Measurements from ENCODE around the gene SERP2. TPM values are rescaled to one million over a fixed set of nuclear protein-coding genes. Genes with fewer than 3 reads are reported as not detected.

The SERP2 gene
- total RNA-seq, 1 donor from 2014 or later, result 3.0 TPM

DNA sequence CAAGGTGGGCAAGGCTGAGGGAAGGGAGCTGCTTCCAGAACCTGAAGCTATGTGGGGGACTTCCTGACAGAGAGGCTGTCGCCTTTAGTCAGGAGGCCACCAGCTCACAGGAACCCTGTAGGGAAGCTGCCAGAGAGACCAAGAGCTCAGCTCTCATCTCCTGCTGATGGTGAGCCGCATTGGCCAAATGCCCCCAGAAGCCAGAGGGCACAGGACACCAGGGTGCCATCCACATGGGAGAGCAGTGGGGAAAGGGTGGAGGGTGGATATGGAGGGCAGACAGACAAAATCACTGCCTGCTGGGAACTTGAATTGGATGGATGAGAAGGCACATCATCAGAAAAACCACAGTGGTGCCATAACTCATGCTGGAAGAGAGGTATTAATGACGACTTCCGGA is 36.0 kb downstream of the SERP2 start:
- DNase-seq (ENCODE audit: low spot score), result no peak

DNA sequence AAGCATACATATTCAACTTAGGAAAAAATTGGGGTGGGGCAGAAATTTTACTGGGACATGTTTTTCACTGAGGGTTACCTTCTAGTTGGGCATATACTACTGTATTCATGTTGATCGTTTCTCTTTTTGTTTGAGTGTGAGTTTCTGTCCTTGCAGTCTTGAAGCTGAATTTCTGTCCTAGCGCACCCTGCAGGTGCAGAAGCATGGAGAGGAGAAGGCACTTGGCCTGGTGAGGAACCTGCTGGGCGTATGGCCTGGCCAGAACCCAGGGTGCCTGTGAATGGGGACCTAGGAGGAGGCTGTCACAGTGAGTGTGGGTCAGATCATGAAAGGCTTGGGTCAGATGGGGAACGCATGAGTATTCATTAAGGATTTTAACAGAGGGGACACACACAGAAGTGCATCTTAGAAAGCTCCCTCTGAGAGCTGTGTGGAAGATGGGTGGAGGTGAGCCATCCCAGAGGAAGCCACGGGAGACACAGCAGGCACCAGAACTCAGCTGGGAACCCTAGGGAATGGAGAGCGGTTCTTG is 36.8 kb downstream of the SERP2 start:
- no peak for DNase-seq (ENCODE audit: low spot score)

DNA sequence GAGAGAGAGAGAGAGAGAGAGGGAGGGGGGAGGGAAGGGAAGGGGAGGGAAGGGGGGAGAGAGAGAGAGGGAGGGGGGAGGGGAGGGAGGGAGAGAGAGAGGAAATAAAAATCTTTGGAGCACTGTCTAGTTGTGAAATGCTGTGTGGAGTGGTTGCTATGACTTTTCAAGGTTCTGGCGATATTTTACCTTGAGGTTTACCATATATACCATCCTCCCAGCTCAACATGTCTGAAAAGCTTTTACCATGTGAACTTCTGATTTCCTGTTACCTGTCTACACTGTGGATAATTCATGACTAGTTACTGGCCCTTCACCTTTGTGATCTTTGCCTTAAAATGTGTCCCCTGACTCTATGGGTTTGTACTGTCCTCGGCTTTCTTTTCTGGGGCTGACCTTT is 38.2 kb downstream of the SERP2 start:
- DNase-seq (ENCODE audit: low spot score), result no peak

DNA sequence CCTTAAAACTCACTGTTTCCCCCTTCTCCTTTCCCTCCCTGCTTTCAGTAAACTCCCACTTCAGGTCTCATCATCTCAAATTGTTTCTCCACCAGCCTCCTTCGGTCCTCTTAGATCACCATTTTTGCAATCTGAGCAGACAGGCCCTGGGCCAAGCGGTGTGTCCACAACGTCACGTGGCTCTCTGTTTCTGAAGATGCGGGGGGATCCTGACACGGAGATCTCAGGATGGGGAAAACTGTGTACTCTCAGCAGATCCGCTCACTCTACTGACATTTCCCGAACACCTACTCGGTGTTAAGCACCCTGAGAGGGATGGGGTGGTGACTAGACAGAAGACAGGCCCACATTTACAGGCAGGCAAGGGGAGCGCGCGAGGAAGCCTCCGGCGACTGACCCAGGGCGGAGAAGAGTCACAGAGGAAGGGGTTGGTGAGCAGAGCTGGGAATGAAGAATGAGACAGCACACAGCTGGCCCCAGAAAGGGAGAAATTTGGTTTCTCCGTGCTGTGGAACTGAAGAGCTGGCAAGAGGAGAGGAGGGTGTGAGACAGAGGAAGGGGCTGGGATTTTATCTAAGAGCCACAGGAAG is 38.8 kb downstream of the SERP2 start:
- no peak for DNase-seq (ENCODE audit: low spot score)

DNA sequence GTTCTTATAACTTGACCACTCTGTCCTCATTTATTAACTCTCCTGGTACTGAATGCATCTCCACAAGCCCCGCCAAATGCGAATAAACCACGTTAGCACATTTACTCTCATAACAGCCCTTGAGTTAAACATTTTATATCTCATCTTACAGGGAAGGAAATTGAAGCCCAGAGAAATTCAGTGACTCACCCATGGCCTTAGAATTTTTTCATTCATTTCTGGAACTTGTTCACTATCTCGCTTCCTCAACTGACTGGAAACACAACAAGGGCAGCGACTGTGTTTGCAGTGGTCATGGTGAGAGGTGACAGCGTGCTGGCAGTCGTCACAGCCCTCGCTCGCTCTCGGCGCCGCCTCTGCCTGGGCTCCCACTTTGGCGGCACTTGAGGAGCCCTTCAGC is 39.5 kb downstream of the SERP2 start:
- no peak for DNase-seq (ENCODE audit: low spot score)

DNA sequence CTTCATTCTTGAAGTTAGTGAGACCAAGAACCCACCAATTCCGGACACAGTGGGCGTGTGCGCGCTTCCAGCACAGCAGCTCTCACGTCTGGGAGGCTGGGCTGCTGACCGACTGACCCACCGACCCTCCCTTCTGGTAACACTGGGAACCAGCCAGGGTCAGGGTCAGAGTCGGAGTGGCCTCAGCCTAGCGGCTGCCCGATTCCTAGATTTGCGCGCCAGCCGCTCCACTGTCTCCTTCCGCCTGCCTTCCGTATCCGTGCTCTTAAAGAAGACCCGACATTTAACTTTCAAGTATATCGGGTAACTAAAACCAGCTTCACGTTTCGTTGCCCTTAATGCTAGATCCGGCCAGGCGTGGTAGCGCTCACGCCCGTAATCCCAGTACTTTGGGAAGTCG is 41.1 kb downstream of the SERP2 start:
- DNase-seq (ENCODE audit: low spot score), result no peak

DNA sequence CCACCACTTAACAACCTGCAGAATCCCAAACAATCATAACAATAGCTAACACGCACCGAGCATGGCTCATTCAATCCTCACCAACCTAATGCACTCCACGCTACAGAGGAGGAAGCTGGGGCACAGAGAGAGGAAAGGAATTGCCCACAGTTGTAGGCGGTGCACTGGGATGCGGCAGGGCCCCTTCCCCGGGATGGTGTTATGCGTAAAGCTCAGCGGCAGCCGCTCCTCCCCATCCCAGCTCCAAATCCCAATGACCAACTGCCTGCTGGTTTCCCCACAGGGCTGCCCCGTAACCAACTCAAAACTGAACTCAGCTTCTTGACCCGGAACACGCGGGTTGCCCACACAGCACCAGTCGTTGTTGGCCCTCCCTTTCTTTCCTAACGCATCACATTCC is 42.2 kb downstream of the SERP2 start:
- DNase-seq (ENCODE audit: low spot score), result no peak

DNA sequence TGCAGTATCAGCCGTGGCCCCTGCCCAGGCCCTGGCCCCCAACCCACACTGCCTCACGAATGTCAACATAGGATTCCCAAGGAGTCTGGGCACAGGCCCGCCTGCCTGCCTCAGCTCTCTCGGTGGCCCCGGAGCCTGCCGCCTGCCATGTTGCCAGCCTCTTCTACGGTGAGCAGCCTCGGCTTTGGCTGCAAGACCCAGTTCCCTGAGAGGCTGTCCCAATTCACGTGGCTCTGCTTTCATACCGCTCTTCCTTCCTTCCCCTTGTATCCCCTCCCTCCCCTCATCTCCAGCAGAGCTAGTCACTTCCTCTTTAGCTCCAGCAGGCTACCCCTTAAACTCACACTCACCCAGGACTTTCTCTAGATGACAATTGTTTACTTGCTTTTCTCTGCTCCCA is 42.7 kb downstream of the SERP2 start:
- no peak for DNase-seq (ENCODE audit: low spot score)

DNA sequence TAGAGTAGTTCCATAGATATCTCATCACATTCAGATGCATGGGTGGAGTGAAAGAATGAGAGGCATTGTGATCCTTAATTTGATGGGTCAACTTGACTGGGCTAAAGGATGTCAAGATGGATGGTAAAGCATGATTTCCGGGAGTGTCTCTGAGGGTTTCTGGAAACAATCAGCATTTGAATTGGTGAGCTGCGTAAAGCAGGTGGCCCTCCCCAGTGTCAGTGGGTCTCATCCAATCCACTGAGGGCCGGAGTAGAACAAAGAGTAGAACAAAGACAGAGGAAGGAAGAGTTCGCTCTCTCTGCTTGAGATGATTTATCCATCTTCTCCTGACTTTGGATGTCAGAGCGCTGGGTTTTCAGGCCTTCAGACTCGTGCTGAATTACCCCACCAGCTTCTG is 43.1 kb downstream of the SERP2 start:
- DNase-seq (ENCODE audit: low spot score), result no peak

DNA sequence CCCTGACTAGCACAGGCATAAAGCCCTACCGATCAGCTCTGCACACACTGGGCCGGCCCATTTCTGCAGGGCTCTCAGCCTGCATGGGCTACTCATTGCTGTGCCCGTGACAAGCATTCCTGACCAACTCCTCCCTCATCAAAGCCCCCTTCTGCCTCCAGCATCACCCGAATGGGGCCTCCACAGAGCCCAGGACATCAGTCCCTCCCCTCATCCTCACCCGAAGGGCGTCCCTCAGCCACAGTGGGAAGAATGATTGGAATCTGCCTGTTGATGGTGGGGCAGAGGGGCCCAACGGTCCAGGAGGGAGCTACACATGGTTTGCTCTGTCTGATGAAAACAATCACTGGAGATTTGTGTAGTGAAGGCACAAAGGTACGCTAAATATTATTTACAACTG is 43.8 kb downstream of the SERP2 start:
- no peak for DNase-seq (ENCODE audit: low spot score)

DNA sequence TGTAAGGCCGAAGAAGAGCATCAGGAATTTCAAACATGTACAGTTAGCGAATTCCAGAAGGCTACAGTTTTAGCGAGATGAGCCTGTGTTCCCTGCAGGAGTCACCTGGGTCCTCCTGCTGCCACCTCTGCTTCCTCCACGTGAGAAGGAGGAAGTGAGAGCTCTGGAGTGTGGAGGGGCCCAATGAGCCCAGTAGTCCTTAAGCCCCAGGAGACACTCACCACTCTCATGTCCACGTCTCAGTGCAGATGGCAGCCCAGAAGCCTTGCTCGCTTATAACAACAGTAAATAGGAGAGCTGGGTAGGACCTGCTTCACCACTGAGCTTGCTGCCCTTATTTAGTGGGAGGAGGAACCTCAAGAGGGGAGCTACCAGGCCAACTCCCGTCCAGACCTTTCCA is 44.3 kb downstream of the SERP2 start:
- no peak for DNase-seq (ENCODE audit: low spot score)

DNA sequence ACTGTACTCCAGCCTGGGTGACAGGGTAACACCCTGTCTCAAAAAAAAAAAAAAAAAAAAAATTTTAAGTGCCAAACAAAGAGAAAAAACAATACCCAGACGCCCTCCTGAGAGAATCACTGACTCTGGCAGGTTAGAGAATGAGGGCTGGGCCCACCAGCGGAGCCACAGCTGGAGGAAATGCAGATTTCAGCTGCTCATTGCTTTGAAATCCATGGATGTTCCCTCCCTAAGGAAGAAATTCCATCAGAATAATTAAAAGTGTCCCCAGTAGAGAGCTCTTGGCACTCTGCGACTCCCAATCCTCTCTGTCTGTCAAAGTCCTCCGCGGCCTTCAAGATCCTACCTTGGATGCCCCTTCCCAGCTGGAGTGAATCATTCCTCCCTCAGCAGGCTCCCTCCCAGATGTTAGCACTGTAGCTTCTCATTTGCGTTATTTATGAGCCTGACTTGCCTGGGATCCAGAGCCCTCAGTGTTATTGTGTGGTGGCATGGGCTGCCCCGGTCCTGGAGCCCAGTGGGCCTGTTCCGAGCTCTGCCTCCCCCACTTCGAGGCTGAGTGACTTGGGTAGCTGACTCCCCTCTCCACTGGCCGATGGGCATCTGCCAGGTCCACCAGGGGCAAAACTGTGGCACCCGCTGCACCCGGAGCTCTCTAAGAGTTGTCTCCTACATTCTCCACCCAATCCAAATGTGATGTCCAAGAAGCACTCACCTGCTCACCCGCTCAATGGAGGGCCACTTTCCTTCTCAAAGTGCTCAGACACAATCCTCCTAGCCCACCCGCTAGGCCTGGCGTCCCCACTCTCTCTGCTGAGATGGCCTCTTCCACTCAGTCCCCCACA is 47.0 kb downstream of the SERP2 start:
- DNase-seq (ENCODE audit: low spot score), result no peak

DNA sequence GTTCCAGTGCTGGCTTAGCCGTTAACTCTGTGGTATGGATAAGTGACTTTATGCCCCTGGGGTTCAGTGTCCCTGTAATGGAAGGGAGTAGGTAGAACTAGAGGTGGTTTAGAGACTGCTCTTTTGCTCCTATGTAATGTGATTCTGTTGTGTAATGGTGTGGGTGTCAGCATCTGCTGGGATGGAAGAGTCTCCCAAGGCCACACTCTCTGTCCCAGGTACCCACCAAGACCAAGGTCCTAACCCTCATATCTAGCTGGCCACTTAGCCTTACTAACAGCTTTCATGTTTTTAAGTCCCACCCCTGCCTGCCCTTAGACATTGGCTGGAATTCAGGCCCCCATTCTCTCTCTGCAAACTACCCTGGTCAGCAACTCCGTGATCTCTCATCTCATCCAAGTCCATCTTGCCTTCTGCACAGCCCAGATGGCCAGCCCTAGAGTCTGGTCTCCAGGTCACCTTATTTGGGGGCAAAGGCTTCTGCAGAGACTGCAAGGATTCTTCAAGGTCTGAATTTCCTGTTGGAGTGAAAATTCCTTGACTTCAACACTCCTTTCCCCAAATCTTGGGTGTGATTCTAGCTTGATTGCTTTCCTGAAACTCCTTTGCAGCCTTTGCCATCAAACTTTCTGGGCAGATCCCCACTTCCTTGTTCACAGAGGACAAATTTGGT is 48.4 kb downstream of the SERP2 start:
- DNase-seq (ENCODE audit: low spot score), result no peak

DNA sequence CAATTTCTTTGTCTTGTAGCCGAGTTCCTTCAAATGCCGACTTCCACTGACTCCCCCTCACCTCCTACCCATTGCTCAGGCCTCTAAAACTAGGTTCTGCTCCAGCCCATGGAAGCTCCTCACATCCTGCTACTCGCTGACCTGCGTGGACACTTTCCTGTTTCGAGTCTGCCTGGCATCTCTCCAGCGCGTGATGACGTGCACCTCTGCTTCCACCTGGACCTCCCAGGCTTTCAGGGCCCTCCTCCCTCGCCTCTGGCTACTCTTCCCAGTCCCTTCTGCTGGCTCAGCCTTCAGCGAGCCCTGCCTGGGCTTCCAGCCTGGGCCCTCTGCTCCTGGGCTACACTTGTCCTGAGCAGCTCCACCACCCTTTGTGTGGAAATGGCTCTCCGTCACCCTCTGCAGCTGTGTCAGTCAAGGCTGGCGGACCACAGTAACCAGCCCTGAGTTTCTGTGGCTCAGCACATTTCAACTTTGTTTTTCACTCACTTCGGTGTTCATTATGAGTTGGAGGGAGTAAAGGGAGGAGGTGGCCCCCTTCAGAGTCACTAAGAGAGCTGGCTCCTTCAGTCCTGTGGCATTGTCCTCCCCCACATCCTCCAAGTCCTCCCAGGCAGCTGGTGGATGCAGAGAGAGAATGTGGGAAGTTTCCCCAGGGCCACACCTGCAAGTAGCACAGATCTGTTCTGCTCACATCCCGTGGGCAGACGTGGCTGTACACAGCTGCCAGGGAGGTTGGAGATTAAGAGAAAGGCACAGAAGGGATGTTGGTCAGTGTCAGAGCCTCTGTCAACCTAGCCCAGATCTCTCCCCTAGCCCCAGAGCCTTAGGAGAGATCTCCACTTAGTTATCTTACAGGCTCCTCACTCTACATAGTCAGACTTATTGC is 49.4 kb downstream of the SERP2 start:
- peak; percentile 81 for DNase-seq (ENCODE audit: low spot score)

DNA sequence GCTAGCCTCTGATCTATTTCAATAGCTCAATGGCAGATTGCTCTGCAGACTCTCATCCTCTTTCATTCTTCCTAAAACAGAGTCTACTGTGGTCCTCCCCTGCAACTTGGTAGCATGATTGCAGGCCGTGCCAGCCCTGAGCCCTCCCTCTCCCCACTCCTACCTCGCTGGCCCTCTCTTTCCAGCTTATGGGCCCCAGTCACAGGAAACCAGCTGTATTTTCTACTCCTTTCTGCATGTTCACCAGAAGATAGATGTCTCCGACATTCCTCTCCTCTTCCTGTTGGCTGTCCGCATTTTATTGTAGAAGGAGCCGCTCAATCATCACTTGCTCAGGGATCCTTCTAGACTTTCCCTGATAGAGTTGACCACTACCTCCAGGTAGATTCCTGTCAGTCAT is 50.2 kb downstream of the SERP2 start:
- DNase-seq (ENCODE audit: low spot score), result no peak

DNA sequence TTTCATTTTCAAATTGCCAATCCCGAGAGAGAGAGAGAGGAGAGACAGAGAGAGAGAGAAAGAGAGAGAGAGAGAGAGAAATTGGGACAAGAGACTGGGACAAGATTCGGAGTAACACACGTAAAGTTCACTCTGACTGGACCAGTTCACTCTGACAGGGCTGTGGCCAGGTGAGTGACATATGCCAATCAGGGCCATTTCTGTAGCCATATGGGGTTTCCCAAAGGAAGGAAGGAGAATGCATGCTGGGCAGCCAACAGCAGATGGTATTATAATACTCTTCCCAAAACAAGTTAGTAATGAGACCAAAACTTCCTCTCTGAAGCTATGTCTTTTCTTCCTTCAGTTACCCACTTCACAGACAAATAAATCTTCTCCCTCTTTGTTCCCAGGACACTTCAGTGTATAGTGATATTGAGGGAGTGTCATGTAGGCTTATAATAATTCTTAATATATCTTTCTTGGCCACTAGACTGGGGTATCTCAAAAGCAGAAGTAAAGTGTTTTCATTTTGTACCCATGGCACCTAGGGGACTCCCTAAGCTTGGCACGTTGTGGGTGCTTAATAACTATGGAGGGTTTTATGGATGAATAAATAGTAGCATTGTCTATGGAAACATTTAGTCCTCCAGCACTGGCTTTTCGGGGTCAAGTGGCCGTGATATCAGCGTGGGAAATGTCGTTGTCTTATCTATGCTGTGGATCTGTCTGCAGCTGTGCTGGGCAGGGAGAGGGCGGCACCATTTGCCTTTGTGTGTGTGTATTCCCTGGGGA is 51.6 kb downstream of the SERP2 start:
- no peak for DNase-seq (ENCODE audit: low spot score)

DNA sequence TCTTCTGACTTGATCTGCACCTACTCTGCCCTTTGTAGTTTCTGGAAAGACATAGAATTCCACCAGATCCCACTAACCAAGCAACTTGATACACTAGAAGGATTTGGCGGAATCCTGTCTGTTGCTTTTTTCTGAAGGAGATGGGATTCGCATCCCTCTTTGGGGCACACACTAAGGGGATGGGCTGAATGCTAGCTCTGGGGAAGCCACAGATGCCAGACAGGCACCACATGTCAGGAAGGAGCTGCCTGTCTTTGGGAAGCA is 52.1 kb downstream of the SERP2 start:
- no peak for DNase-seq (ENCODE audit: low spot score)

DNA sequence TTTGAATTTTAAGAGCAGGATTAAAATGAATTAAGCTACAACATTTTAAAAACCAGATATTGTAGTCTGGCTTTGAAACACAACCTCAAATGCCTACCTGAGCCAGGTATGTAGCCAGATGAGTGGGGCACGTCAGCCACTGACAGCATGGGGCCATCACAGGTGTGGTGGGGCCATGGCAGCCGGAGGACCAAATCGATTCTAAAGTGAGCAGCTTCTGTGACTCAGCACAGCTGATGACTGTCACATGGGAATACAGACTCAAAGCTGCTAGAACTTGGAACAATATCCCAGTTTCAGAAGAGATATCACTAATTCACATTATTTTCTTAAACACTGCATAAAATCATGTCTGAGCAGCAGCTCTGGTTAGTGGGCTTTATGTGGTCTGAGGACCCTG is 52.8 kb downstream of the SERP2 start:
- no peak for DNase-seq (ENCODE audit: low spot score)

DNA sequence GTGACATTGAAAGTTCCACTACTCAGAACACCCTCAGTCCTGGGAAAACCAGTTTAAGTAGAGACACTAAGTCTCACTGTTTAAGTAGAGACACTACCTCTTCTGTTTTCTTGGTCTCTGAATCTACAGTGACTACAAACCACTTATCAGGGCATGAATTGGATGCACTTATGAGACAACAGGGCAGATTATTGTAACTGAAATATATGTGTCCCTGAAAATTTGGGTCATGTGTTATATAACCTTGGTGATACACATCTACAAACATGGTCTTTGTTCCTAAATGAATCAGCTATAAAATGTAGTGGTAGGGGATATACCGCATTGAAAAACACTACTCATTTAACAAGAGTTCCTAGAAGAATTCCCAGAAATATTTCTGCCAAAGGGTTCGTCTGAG is 55.7 kb downstream of the SERP2 start:
- no peak for DNase-seq (ENCODE audit: low spot score)

DNA sequence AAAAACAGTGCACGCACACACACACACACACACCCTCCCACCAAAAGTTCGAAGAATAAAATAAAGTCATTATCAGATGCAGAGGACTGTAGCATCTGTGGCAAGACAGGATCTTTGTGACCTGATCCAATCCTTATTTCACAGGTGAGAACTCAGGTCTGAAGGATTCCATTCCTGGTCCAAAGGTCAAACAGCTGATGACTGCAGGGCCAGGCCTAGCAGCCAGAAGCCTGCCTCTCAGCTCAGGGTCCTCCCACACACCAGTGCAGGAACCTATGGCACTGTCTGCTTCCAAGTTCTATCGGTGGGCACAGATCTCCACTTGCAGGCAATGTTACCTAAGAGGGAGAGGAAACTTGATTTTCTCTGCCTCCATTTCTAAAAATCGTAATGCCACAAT is 57.5 kb downstream of the SERP2 start:
- DNase-seq (ENCODE audit: low spot score), result no peak

DNA sequence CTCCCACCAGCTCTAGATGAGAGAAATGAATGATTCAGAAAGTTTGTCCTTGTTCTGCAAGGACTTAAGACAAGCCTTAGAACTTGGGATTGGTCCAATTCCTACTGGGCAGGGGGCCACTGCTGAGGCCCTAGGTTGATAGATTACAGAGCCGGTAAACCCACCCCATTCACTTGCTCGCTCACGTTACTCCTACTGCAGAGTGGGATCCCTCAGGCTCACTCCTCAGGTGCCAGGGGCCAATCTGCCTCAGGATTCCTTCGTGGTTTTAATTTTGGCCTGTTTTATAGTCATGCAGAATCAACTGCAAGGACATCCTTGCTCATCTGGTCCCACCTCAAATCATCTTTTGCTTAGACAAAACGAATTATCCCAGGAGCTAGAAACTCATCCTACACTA is 59.0 kb downstream of the SERP2 start:
- DNase-seq (ENCODE audit: low spot score), result no peak

All from mesenteric fat pad (tissue), 1 donor.